GM12878 (cell line): ENCODE data around the gene SPRN. TPM values are rescaled to one million over a fixed set of nuclear protein-coding genes. Genes with fewer than 3 reads are reported as not detected.

Experiments
- ASH2L ChIP-seq: fragments of 300-600, 200-600 bp; sonication (generic); IDR thresholded peaks from 2 replicates; pipeline ENCODE4 v1.6.1; 2017; ENCODE audit warnings: low read depth, mild to moderate bottlenecking, borderline replicate concordance
- ATF7 ChIP-seq: fragments of 450-650 bp; IDR thresholded peaks from 2 replicates; pipeline ENCODE4 v1.6.1; 2016; ENCODE audit warnings: low read depth, mild to moderate bottlenecking
- BMI1 ChIP-seq: fragments of 450-650 bp; IDR thresholded peaks from 2 replicates; pipeline ENCODE4 v1.6.1; 2016; ENCODE audit warnings: mild to moderate bottlenecking, moderate library complexity, borderline replicate concordance
- CEBPB ChIP-seq, 2 experiments: fragments of 150-350 bp in 1 of 2; IDR thresholded peaks; 2 replicates each; pipeline ENCODE4 v1.6.1; 2012 to 2014; ENCODE audit warnings: low read depth in 2 of 2, low read length in 2 of 2, borderline replicate concordance in 1 of 2, inconsistent platforms in 1 of 2
- HDAC2 ChIP-seq: fragments of 200-600 bp; sonication (generic); IDR thresholded peaks from 2 replicates; pipeline ENCODE4 v1.6.1; 2017
- NFIC ChIP-seq: IDR thresholded peaks from 2 replicates; pipeline ENCODE4 v1.6.1; 2012; ENCODE audit warnings: low read depth, mild to moderate bottlenecking, inconsistent platforms, low read length, moderate library complexity
- PAX5 ChIP-seq: IDR thresholded peaks from 2 replicates; pipeline ENCODE4 v1.6.1; 2011; ENCODE audit warnings: low read depth, low read length, borderline replicate concordance
- POU2F2 ChIP-seq: IDR thresholded peaks from 3 replicates; pipeline ENCODE4 v1.6.1; 2011; ENCODE audit warnings: low read depth, mild to moderate bottlenecking, low read length, borderline replicate concordance
- SP1 ChIP-seq: IDR thresholded peaks from one replicate; pipeline ENCODE4 v1.6.1; 2011; ENCODE audit warnings: low read depth, low read length
- SRF ChIP-seq, 2 experiments: IDR thresholded peaks; 2 replicates each; pipeline ENCODE4 v1.6.1; 2011; ENCODE audit warnings: low read depth in 2 of 2, low read length in 2 of 2, mild to moderate bottlenecking in 1 of 2, moderate library complexity in 1 of 2
- TCF3 ChIP-seq: IDR thresholded peaks from 2 replicates; pipeline ENCODE4 v1.6.1; 2012; ENCODE audit warnings: low read depth, mild to moderate bottlenecking, low read length, borderline replicate concordance; ENCODE audit not compliant: insufficient read depth
- TCF7 ChIP-seq: IDR thresholded peaks from 2 replicates; pipeline ENCODE4 v1.6.1; 2014; ENCODE audit warnings: antibody characterized with exemption, borderline replicate concordance
- ZNF274 ChIP-seq: IDR thresholded peaks from one replicate; pipeline ENCODE4 v1.8.0; 2011; ENCODE audit not compliant: insufficient read length, insufficient read depth
- polyA plus RNA-seq, 11 experiments: library from polyadenylated mRNA; depleted of rRNA in 4 of 11; unstranded in 6 of 11; stranded (reverse) in 5 of 11; fragments of >200 nt; fragmentation: Nextera tagmentation in 4 of 11; fragmentation: Illumina TruSeq in 1 of 11; extraction: Ambion mirVana in 4 of 11; extraction: Trizol in 1 of 11; gene quantifications; 1 replicate in 1 of 11; 2 replicates in 10 of 11; pipeline versions ENCODE4 v1.2.1 to v1.2.3, GENCODE V29; 2011 to 2016; ENCODE audit warnings: inconsistent platforms in 2 of 11, missing spikeins in 2 of 11, low read depth in 1 of 11
- total RNA-seq, 4 experiments: library from RNA; depleted of rRNA in 3 of 4; stranded (reverse); fragments of >200 nt in 3 of 4; fragmentation: Illumina TruSeq in 1 of 4; extraction: Trizol in 1 of 4; gene quantifications; 2 replicates each; pipeline versions ENCODE4 v1.2.1 to v1.2.3, GENCODE V29; 2013 to 2021
- TF ChIP-seq, protein P1 (sequence below): fragments of 450-650 bp; IDR thresholded peaks from 2 replicates; pipeline ENCODE4 v1.6.1; 2017; ENCODE audit warnings: low read depth, mild to moderate bottlenecking, moderate library complexity
- TF ChIP-seq, protein P2 (sequence below): fragments of 450-650 bp; IDR thresholded peaks from 2 replicates; pipeline ENCODE4 v1.6.1; 2017; ENCODE audit warnings: mild to moderate bottlenecking, low read depth, inconsistent platforms; ENCODE audit not compliant: poor library complexity, severe bottlenecking
- TF ChIP-seq, protein P3 (sequence below): IDR thresholded peaks from 2 replicates; pipeline ENCODE4 v1.6.1; 2011; ENCODE audit warnings: borderline replicate concordance, low read depth, mild to moderate bottlenecking, moderate library complexity, low read length; ENCODE audit not compliant: insufficient read depth, poor library complexity, severe bottlenecking
- TF ChIP-seq, protein P4 (sequence below): fragments of 450-650 bp; IDR thresholded peaks from 2 replicates; pipeline ENCODE4 v1.6.1; 2018; ENCODE audit warnings: mild to moderate bottlenecking, low read depth, moderate library complexity; ENCODE audit not compliant: partially characterized antibody
- TF ChIP-seq, protein P5 (sequence below): IDR thresholded peaks from 2 replicates; pipeline ENCODE4 v1.6.1; 2012; ENCODE audit warnings: low read length, inconsistent platforms

SPRN gene
- total and polyA plus RNA-seq, 10 of the 15 experiments (the other 5 are each of a cell fraction or from before 2014, with no cell fraction given) = 0.03 to 0.96 (median 0.46) TPM; not detected in 6

DNA sequence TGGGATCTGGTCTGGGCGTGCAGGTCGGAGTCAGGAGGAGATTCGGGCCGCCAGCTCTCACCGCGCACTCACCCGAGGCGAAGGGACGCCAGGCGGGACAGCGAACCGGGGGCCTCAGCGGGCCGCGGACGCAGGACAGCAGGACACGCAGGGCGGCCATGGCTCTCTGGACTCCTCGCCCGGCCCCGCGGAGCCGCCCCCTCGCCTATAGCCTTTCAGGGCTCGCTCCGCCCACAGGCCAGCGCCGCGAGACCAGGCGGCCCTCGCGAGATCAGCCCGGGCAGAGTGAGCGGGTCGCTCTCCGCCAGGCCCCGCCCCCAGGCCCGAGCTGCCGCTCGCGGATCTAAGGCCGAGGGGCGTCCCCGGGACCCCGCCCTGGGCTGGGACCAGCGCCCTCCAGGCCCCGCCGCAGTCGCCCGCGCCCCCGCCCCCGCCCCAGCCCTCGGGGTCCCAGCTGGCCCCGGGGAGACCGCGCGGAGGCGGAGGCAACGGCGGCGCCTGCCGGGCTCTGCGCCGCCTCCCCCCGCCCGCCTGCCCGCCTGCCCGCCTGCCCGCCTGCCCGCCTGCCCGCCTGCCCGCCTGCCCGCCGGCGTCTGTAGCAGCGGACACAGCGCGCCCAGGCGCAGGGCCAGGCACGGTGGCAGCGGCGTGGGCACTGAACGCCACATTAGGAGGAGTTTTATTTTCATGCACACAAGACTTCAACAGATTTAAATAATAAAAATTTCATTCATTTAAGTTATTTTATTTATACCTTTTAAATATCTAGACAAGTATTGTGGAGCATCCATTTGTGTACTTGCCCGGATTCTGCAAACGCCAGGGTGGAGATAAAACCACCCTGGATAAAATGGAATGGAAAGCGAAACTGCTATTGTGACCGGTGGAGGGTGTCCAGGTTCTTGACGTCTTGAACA is 51.0 kb downstream of the SPRN start, which contains the start of gene ECHS1 (continued):
- TF ChIP-seq, protein P1, sequence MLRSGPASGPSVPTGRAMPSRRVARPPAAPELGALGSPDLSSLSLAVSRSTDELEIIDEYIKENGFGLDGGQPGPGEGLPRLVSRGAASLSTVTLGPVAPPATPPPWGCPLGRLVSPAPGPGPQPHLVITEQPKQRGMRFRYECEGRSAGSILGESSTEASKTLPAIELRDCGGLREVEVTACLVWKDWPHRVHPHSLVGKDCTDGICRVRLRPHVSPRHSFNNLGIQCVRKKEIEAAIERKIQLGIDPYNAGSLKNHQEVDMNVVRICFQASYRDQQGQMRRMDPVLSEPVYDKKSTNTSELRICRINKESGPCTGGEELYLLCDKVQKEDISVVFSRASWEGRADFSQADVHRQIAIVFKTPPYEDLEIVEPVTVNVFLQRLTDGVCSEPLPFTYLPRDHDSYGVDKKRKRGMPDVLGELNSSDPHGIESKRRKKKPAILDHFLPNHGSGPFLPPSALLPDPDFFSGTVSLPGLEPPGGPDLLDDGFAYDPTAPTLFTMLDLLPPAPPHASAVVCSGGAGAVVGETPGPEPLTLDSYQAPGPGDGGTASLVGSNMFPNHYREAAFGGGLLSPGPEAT = no peak
- TF ChIP-seq, protein P2, sequence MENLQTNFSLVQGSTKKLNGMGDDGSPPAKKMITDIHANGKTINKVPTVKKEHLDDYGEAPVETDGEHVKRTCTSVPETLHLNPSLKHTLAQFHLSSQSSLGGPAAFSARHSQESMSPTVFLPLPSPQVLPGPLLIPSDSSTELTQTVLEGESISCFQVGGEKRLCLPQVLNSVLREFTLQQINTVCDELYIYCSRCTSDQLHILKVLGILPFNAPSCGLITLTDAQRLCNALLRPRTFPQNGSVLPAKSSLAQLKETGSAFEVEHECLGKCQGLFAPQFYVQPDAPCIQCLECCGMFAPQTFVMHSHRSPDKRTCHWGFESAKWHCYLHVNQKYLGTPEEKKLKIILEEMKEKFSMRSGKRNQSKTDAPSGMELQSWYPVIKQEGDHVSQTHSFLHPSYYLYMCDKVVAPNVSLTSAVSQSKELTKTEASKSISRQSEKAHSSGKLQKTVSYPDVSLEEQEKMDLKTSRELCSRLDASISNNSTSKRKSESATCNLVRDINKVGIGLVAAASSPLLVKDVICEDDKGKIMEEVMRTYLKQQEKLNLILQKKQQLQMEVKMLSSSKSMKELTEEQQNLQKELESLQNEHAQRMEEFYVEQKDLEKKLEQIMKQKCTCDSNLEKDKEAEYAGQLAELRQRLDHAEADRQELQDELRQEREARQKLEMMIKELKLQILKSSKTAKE = no peak
- TF ChIP-seq BMI1 (no peak), ATF7 (no peak), HDAC2 (no peak), TCF7 (no peak), PAX5 (no peak), ASH2L (no peak), NFIC (no peak), TCF3 (0 out of 2 replicates have a peak, but pooled peaks have one; percentile 25), SRF (IDR thresholded peaks at IDR 0.05; ENCODE audit: low read depth in 2 of 2, low read length in 2 of 2) (peak in 1 of 2 experiments; percentile 39; a peak in 2 of 4 replicates), SP1 (peak; percentile 43), CEBPB (IDR thresholded peaks at IDR 0.05; ENCODE audit: borderline replicate concordance in 1 of 2, low read depth in 2 of 2, low read length in 2 of 2) (no peak), POU2F2 (peak; percentile 32; the same call in 1 of the 3 replicates), ZNF274 (no peak)
- TF ChIP-seq, protein P3, sequence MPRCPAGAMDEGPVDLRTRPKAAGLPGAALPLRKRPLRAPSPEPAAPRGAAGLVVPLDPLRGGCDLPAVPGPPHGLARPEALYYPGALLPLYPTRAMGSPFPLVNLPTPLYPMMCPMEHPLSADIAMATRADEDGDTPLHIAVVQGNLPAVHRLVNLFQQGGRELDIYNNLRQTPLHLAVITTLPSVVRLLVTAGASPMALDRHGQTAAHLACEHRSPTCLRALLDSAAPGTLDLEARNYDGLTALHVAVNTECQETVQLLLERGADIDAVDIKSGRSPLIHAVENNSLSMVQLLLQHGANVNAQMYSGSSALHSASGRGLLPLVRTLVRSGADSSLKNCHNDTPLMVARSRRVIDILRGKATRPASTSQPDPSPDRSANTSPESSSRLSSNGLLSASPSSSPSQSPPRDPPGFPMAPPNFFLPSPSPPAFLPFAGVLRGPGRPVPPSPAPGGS = no peak
- TF ChIP-seq, protein P4, sequence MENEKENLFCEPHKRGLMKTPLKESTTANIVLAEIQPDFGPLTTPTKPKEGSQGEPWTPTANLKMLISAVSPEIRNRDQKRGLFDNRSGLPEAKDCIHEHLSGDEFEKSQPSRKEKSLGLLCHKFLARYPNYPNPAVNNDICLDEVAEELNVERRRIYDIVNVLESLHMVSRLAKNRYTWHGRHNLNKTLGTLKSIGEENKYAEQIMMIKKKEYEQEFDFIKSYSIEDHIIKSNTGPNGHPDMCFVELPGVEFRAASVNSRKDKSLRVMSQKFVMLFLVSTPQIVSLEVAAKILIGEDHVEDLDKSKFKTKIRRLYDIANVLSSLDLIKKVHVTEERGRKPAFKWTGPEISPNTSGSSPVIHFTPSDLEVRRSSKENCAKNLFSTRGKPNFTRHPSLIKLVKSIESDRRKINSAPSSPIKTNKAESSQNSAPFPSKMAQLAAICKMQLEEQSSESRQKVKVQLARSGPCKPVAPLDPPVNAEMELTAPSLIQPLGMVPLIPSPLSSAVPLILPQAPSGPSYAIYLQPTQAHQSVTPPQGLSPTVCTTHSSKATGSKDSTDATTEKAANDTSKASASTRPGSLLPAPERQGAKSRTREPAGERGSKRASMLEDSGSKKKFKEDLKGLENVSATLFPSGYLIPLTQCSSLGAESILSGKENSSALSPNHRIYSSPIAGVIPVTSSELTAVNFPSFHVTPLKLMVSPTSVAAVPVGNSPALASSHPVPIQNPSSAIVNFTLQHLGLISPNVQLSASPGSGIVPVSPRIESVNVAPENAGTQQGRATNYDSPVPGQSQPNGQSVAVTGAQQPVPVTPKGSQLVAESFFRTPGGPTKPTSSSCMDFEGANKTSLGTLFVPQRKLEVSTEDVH = no peak
- TF ChIP-seq, protein P5, sequence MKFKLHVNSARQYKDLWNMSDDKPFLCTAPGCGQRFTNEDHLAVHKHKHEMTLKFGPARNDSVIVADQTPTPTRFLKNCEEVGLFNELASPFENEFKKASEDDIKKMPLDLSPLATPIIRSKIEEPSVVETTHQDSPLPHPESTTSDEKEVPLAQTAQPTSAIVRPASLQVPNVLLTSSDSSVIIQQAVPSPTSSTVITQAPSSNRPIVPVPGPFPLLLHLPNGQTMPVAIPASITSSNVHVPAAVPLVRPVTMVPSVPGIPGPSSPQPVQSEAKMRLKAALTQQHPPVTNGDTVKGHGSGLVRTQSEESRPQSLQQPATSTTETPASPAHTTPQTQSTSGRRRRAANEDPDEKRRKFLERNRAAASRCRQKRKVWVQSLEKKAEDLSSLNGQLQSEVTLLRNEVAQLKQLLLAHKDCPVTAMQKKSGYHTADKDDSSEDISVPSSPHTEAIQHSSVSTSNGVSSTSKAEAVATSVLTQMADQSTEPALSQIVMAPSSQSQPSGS = no peak
